Mucosa of stomach (tissue), 1 donor: ENCODE measurements around the gene CMTR2.
"Not testable (repeated sequence)": the region's sequence is repeated elsewhere in the genome, so short reads cannot be mapped to it uniquely, and the experiment has no call there.

Experiments
- H3K27me3 ChIP-seq: one replicate; pipeline ENCODE4 v1.7.0; 2013; ENCODE audit warnings: mild to moderate bottlenecking, low read length; ENCODE audit not compliant: control insufficient read depth, insufficient read depth
- H3K36me3 ChIP-seq: one replicate; pipeline ENCODE4 v1.7.0; 2013; ENCODE audit warnings: low read length; ENCODE audit not compliant: control insufficient read depth, insufficient read depth
- H3K4me1 ChIP-seq: one replicate; pipeline ENCODE4 v1.7.0; 2013; ENCODE audit warnings: mild to moderate bottlenecking, low read length; ENCODE audit not compliant: control insufficient read depth, insufficient read depth
- H3K4me3 ChIP-seq: one replicate; pipeline ENCODE4 v1.7.0; 2013; ENCODE audit warnings: low read length
- H3K9ac ChIP-seq: one replicate; pipeline ENCODE4 v1.7.0; 2013; ENCODE audit warnings: mild to moderate bottlenecking, low read length, moderate library complexity
- H3K9me3 ChIP-seq: one replicate; pipeline ENCODE4 v1.7.0; 2013; ENCODE audit warnings: mild to moderate bottlenecking, low read length, moderate library complexity; ENCODE audit not compliant: control insufficient read depth
- donor health status: Pancreatic carcinoma.

CMTR2 gene

GRCh38 chr16:71296584-71297340 is 7.6 kb upstream of the CMTR2 start:
- Histone ChIP-seq H3K27me3 (no peaks in the 10 kb centered on the region), H3K9me3 (no peaks in the 10 kb centered on the region), H3K36me3 (no peaks in the 10 kb centered on the region), H3K4me3 (no peak overlapping the region), H3K4me1 (no peaks in the 10 kb centered on the region), H3K9ac (no peak overlapping the region)

DNA sequence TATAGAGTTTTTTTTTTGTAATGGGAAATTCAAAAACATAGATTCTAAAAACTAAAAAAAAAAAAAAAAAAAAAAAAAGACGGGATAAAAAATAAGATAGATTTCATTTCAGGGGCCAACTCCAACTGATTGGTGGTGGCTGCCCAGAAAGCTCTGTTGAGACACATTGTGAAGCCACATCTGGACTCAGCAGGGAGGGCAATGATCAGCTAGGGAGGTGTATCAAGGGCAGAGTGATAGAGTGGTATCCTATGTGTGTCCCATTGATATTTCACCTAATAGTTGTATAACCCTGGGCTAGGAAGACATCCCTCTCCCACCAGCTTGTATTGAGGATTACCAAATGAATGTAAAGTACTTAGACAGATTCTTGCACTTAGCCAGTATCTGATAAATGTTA is 6.7 kb upstream of the CMTR2 start:
- Histone ChIP-seq H3K9ac (no peak overlapping the region), H3K36me3 (no peaks in the 10 kb centered on the region), H3K4me1 (no peaks in the 10 kb centered on the region), H3K4me3 (no peak overlapping the region), H3K9me3 (no peaks in the 10 kb centered on the region), H3K27me3 (no peaks in the 10 kb centered on the region)

- Histone ChIP-seq H3K36me3 (no peaks in the 10 kb centered on the region), H3K4me1 (no peaks in the 10 kb centered on the region), H3K9ac (no peak overlapping the region), H3K9me3 (no peaks in the 10 kb centered on the region), H3K4me3 (no peak overlapping the region), H3K27me3 (no peaks in the 10 kb centered on the region)
Observed at GRCh38 chr16:71293919-71294318, 4.7 kb upstream of the CMTR2 start.

DNA sequence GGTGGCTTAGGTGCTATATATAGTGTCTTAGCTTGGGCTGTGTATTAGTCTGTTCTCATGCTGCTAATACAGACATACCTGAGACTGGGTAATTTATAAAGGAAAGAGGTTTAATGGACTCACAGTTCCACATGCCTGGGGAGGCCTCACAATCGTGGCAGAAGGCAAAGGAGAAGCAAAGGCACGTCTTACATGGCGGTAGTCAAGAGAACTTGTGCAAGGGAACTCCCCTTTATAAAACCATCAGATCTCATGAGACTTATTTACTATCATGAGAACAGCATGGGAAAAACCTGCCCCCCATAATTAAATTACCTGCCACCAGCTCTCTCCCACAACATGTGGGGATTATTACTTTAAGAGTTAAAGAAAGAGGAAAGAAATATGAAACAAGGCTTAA is 2.9 kb upstream of the CMTR2 start:
- not testable (repeated sequence) for H3K27me3 ChIP-seq, H3K9me3 ChIP-seq, H3K36me3 ChIP-seq, H3K9ac ChIP-seq, H3K4me3 ChIP-seq, H3K4me1 ChIP-seq

DNA sequence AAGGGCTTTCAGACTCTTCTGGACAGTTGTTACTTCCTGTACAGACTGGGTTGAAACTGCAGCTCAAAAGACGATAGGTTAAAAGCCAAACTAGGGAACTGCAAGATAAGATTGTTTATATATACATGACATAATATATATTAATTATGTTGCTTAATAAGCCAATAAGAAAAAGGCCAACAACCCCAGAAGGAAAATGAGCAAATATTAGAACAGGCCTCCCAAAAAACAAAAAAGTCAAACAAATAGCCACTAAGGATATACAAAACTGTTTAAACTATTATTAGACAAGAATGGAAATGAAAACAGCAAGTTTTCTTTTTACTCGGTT is 495 bp upstream of the CMTR2 start:
- H3K36me3 ChIP-seq, result peaks cover 6% of the 10 kb centered on the region
- no peak overlapping the region for H3K9ac ChIP-seq
- H3K27me3 ChIP-seq, result no peaks in the 10 kb centered on the region
- no peaks in the 10 kb centered on the region for H3K9me3 ChIP-seq
- no peak overlapping the region for H3K4me3 ChIP-seq
- peaks cover 9% of the 10 kb centered on the region for H3K4me1 ChIP-seq

DNA sequence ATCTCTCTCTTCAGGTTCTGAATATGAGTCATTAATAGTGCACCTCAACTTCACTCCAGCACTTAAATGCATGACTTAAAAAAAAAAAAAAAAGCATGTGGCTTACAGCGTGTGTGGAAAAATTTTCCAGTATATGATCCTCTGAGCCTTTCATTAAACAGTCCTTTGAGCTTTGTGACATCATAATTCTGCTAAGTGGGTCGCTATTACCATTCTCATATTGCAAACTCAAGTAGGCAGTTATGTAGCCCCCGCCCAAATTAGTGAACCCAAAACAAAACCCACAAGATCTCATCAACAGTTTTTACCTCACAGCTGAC is 672 bp downstream of the CMTR2 start:
- Histone ChIP-seq H3K9ac (peak overlapping the region; percentile 93), H3K9me3 (no peaks in the 10 kb centered on the region), H3K36me3 (peaks cover 6% of the 10 kb centered on the region)

DNA sequence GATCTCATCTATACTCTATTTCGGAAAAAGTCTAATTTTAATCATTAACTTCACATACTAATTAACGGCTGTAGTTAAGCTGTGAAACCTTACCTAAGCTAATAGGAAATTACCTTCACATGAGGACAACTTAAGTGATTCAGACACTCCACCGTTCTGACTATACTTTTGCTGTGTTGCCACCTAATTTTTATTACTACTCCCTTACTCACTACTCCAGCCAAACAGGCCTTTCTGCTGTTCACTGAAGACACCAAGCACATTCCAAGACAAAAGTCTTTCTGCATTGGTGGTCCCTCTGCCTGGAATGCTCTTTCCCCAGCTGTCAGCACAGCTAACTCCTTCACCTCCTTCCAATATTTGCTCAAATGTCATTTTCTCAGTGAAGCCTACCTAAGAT is 1.3 kb downstream of the CMTR2 start:
- H3K9me3 ChIP-seq, result no peaks in the 10 kb centered on the region
- H3K4me3 ChIP-seq, result no peak overlapping the region
- no peak overlapping the region for H3K9ac ChIP-seq

More for the DNA sequence above, 672 bp downstream of the CMTR2 start:
- peaks cover 9% of the 10 kb centered on the region for H3K4me1 ChIP-seq
- H3K4me3 ChIP-seq, result peak overlapping the region; percentile 69
- H3K27me3 ChIP-seq, result no peaks in the 10 kb centered on the region

DNA sequence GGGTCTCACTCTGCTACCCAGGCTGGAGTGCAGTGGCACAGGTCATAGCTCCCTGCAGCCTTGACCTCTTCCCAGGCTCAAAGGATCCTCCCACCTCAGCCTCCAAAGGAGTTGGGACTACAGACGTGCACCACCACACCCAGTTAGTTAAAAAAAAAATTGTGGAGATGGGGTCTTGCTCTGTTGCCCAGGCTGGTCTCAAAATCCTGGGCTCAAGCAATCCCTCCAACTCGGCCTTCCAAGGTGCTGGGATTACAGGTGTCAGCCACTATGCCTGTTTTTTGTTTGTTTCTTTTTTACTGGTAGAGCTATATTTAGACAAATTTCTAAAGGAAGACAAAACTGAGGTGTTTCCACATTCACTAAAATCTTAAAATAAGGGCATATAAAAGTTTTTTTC is 1.7 kb downstream of the CMTR2 start:
- peaks cover 6% of the 10 kb centered on the region for H3K36me3 ChIP-seq
- no peak overlapping the region for H3K9ac ChIP-seq
- peaks cover 9% of the 10 kb centered on the region for H3K4me1 ChIP-seq
- no peaks in the 10 kb centered on the region for H3K27me3 ChIP-seq
- no peak overlapping the region for H3K4me3 ChIP-seq
- H3K9me3 ChIP-seq, result no peaks in the 10 kb centered on the region

More for the DNA sequence above, 1.3 kb downstream of the CMTR2 start:
- Histone ChIP-seq H3K27me3 (no peaks in the 10 kb centered on the region), H3K4me1 (peaks cover 9% of the 10 kb centered on the region), H3K36me3 (peaks cover 6% of the 10 kb centered on the region)

DNA sequence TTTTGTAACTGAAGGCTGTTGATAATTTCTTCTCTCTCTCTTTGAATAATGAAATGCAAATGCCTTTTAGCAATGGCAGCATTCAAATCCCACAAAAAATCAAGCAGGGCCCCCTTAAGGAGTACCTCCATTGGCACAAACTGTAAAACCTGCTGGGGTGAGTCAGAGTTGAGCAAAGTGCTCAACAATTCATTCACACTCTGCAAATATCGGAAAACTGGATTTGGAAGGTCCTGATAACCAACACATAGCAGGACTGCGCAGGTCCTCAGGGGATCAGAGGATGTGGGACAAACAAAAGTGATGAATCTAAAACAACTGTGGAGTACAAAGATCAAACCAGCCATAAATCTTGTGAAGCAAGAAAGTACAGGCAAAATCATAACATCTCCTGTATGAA is 5.6 kb downstream of the CMTR2 start:
- H3K27me3 ChIP-seq, result no peaks in the 10 kb centered on the region

DNA sequence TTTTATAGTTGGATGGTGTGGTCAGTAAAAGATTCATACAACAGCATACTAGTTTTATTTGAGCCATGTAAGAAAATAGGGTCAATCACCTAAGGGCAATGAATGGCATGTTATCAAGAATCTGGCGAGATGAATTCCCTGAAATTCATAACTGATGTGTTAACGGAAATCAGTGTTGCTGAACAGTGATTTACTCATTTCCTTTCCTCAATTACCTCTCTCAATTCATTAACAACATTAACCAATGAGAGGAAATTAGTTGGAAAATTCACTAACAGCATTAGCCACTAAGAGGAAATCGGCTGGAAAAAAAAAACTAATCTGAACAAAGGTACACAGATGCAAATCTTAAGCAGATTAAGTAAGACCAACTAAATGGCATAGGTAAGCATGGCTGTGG is 6.3 kb downstream of the CMTR2 start:
- H3K9me3 ChIP-seq, result no peaks in the 10 kb centered on the region
- no peak overlapping the region for H3K9ac ChIP-seq
- H3K4me1 ChIP-seq, result peaks cover 3% of the 10 kb centered on the region
- H3K4me3 ChIP-seq, result no peak overlapping the region
- H3K36me3 ChIP-seq, result peaks cover 6% of the 10 kb centered on the region
- no peaks in the 10 kb centered on the region for H3K27me3 ChIP-seq

More for the DNA sequence above, 5.6 kb downstream of the CMTR2 start:
- Histone ChIP-seq H3K4me3 (no peak overlapping the region), H3K4me1 (peaks cover 9% of the 10 kb centered on the region), H3K36me3 (peaks cover 6% of the 10 kb centered on the region), H3K9ac (no peak overlapping the region), H3K9me3 (no peaks in the 10 kb centered on the region)

- H3K9me3 ChIP-seq, result no peaks in the 10 kb centered on the region
- H3K27me3 ChIP-seq, result no peaks in the 10 kb centered on the region
- no peak overlapping the region for H3K4me3 ChIP-seq
- H3K9ac ChIP-seq, result no peak overlapping the region
- no peaks in the 10 kb centered on the region for H3K4me1 ChIP-seq
- H3K36me3 ChIP-seq, result no peaks in the 10 kb centered on the region
Observed at GRCh38 chr16:71276589-71277334, 12.4 kb downstream of the CMTR2 start.

DNA sequence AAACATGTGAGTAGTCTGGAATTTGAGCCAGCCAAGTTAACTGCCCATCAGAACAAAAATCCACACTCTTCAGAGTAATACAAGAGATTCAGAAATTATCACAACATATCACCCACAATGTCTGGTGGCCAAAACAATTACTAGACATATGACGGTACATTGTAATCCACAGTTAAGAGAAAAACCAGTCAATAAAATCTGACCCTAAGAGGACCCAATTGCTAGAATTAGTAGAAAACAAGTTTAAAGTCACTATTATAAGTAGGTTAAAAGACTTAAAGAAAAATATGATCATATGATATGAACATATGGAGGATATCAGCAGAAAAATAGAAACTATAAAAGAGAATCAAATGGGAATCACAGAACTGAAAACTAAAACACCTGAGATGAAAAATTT is 15.8 kb downstream of the CMTR2 start:
- no peaks in the 10 kb centered on the region for H3K4me1 ChIP-seq
- H3K4me3 ChIP-seq, result no peak overlapping the region
- no peaks in the 10 kb centered on the region for H3K9me3 ChIP-seq
- no peaks in the 10 kb centered on the region for H3K36me3 ChIP-seq
- H3K9ac ChIP-seq, result no peak overlapping the region
- no peaks in the 10 kb centered on the region for H3K27me3 ChIP-seq
